Common myeloid progenitor, CD34-positive (primary cell): ENCODE data around the gene DOK4.

ENCODE experiments used
- CTCF ChIA-PET: fragments of 350-600 bp; sonication (Branson Sonifier 250); formaldehyde crosslinking; loops from one replicate; lab custom pipeline; 2021; ENCODE audit warnings: antibody characterized with exemption; lab: Charles Lee
- POLR2A ChIA-PET: fragments of 350-600 bp; sonication (Branson Sonifier 250); formaldehyde crosslinking; loops from one replicate; lab custom pipeline; 2021; ENCODE audit warnings: antibody characterized with exemption; lab: Charles Lee
- DNase-seq, 3 donors: peaks; one replicate each; pipeline versions ENCODE4 v3.0.0 to v3.0.0-alpha.2; 2013
- H3K27ac ChIP-seq, 2 experiments: 1 replicate in 1 of 2; 2 replicates in 1 of 2; pipeline ENCODE4 v1.7.0; 2013; ENCODE audit warnings: inconsistent platforms in 2 of 2, low read length in 2 of 2, mild to moderate bottlenecking in 2 of 2, low read depth in 1 of 2, moderate library complexity in 1 of 2; ENCODE audit not compliant: severe bottlenecking in 2 of 2, insufficient read depth in 1 of 2, poor library complexity in 1 of 2
- H3K27me3 ChIP-seq, 5 experiments: replicated peaks in 2 of 5; 1 replicate in 3 of 5; 2 replicates in 2 of 5; pipeline versions ENCODE4 v1.6.1 to v1.7.0; 2013; ENCODE audit warnings: low read length in 4 of 5, mild to moderate bottlenecking in 2 of 5, moderate library complexity in 2 of 5, inconsistent platforms in 1 of 5; ENCODE audit not compliant: insufficient read depth in 5 of 5, control insufficient read depth in 4 of 5
- H3K36me3 ChIP-seq, 4 experiments: 1 replicate in 2 of 4; 2 replicates in 2 of 4; pipeline versions ENCODE4 v1.6.1 to v1.7.0; 2013; ENCODE audit warnings: low read length in 3 of 4, control low read depth in 1 of 4, mild to moderate bottlenecking in 1 of 4; ENCODE audit not compliant: control insufficient read depth in 4 of 4, insufficient read depth in 4 of 4
- H3K4me1 ChIP-seq, 4 experiments: 1 replicate in 3 of 4; 2 replicates in 1 of 4; pipeline versions ENCODE4 v1.6.1 to v1.7.1; 2013; ENCODE audit warnings: low read length in 3 of 4, mild to moderate bottlenecking in 3 of 4, control low read depth in 1 of 4, inconsistent platforms in 1 of 4, moderate library complexity in 1 of 4; ENCODE audit not compliant: control insufficient read depth in 4 of 4, insufficient read depth in 4 of 4; ENCODE audit errors: control extremely low read depth in 1 of 4
- H3K4me3 ChIP-seq, 7 experiments: 1 replicate in 4 of 7; 2 replicates in 3 of 7; pipeline versions ENCODE4 v1.5.1 to v1.7.0; 2013; ENCODE audit warnings: mild to moderate bottlenecking in 7 of 7, low read length in 6 of 7, moderate library complexity in 6 of 7, inconsistent platforms in 2 of 7, low read depth in 2 of 7, control low read depth in 1 of 7; ENCODE audit not compliant: insufficient read depth in 4 of 7, control insufficient read depth in 1 of 7; ENCODE audit errors: extremely low read depth in 1 of 7
- H3K9me3 ChIP-seq, 5 experiments: 1 replicate in 4 of 5; 2 replicates in 1 of 5; pipeline versions ENCODE4 v1.6.1 to v1.7.1; 2013; ENCODE audit warnings: low read length in 4 of 5, mild to moderate bottlenecking in 2 of 5, inconsistent platforms in 1 of 5, low read depth in 1 of 5, moderate library complexity in 1 of 5; ENCODE audit not compliant: control insufficient read depth in 4 of 5, insufficient read depth in 2 of 5; ENCODE audit errors: control extremely low read depth in 1 of 5
- WGBS: methylation state at CpG from one replicate; pipeline ENCODE4 v1.1.5; 2013; ENCODE audit not compliant: insufficient coverage; 5-methylcytosine and 5-hydroxymethylcytosine counted together

The DOK4 gene

DNA sequence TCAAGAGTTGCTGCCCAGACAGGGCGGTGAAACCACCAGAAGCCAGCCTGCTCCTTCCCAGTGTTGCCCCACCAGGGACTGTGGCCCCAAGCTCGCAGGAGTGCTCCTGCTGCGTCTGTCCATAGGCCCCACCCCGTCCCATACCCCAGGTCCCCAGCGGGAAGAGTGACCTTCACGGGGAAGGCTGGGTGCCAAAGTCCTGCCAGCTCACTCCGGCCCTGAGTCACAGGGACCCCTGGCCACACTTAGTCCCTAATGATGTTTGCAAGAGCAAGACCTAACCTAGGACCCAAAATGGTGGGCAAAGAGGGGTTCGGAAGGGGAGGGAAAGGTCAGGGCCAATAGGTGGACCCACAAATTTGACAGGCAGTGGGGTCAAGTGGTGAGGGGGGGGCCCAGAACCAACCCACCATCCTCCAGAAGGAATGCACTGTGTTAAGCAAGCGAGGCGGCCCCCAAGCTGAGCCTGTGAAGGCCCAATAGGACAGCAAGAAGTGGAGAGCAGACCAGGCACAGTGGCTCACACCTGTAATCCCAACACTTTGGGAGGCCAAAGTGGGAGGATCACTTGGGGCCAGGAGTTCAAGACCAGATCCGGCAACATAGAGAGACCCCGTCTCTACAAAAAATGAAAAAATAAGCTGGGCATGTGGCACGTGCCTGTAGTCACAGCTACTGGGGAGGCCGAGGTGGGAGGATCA, 3.3 kb downstream of the DOK4 start:
- Histone ChIP-seq H3K4me3 (no peak overlapping the region), H3K36me3 (no peaks in the 10 kb centered on the region), H3K27ac (no peak overlapping the region), H3K9me3 (no peaks in the 10 kb centered on the region), H3K27me3 (no peaks in the 10 kb centered on the region), H3K4me1 (peaks cover 0 to 48% (median 40%) of the 10 kb centered on the region in 4 experiments)
- WGBS: 100% methylated on average over 10 of the region's 14 CpGs
- ChIA-PET CTCF (interaction anchor here (0.7 to 1.6 kb wide), 5 partner anchors 9 to 184 kb away, joined by 3 to 10 read pairs (median 3); no protein-coding TSS in a partner anchor), POLR2A (interaction anchor here (0.6 kb wide), 1 partner anchor 421 kb away, joined by 3 read pairs; no protein-coding TSS in a partner anchor)
- no peak for DNase-seq

GRCh38 chr16:57481421-57481820, 4.9 kb downstream of the DOK4 start:
- Histone ChIP-seq H3K4me3 (no peak overlapping the region), H3K9me3 (no peaks in the 10 kb centered on the region), H3K4me1 (peaks cover 0 to 59% (median 54%) of the 10 kb centered on the region in 4 experiments), H3K36me3 (no peaks in the 10 kb centered on the region), H3K27ac (no peak overlapping the region), H3K27me3 (no peaks in the 10 kb centered on the region)
- ChIA-PET POLR2A (interaction anchor here (0.6 to 0.7 kb wide), 2 partner anchors 34 to 673 kb away, joined by 3 to 4 read pairs; partner anchors contain the start of gene CIAPIN1), CTCF (interaction anchor here (1.2 to 12.0 kb wide), 2 partner anchors 19 to 39 kb away, joined by 4 to 134 read pairs; partner anchors contain the start of gene POLR2C)
- DNase-seq: no peak
- WGBS: 94% methylated on average over 3 of the region's 4 CpGs

DNA sequence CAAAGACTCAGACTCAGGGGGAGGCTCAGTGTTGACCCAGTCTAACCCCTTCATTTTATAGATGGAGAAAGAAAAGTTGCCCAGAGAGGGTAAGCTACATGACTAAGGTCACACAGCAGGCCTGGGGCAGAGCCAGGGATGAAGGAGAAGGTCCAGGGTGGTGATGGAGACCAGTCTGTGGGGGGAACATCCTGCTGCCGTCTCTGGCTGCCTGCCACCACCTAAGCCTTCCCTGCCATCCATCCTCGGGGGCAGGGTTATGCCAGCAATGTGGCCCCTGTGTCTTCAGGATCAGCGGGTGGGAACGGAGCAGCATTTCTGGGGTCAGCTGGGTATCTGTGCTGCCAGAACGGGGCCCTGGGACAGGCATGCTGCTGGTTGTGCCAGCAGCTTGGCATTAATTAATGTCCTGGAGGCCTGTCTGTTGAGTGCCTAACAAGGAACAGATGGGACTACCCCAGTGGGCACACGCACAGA, 5.5 kb downstream of the DOK4 start:
- POLR2A ChIA-PET: interaction anchor here (0.7 kb wide), 1 partner anchor 34 kb away, joined by 4 read pairs; the partner anchor contains the start of gene CIAPIN1
- Histone ChIP-seq H3K4me1 (peaks cover 0 to 62% (median 58%) of the 10 kb centered on the region in 4 experiments), H3K27me3 (no peaks in the 10 kb centered on the region), H3K36me3 (no peaks in the 10 kb centered on the region), H3K9me3 (no peaks in the 10 kb centered on the region), H3K27ac (no peak overlapping the region), H3K4me3 (no peak overlapping the region)
- CTCF ChIA-PET: interaction anchor here (1.2 to 12.0 kb wide), 2 partner anchors 18 to 39 kb away, joined by 4 to 134 read pairs; partner anchors contain the start of gene POLR2C
- DNase-seq: no peak
- 83% methylated on average over 3 of the region's 6 CpGs for WGBS

- Histone ChIP-seq H3K36me3 (no peaks in the 10 kb centered on the region), H3K27ac (no peak overlapping the region), H3K27me3 (no peaks in the 10 kb centered on the region), H3K4me3 (peak overlapping the region in 2 of 7 experiments; percentile 25 to 48), H3K9me3 (no peaks in the 10 kb centered on the region), H3K4me1 (peaks cover 0 to 59% (median 57%) of the 10 kb centered on the region in 4 experiments)
- ChIA-PET CTCF (interaction anchor here (0.8 to 12.0 kb wide), 3 partner anchors 17 to 40 kb away, joined by 3 to 134 read pairs (median 4); partner anchors contain the start of gene POLR2C), POLR2A (no interaction called here)
- 81% methylated on average over 11 of the region's 15 CpGs for WGBS
- no peak for DNase-seq
Observed at GRCh38 chr16:57479976-57480753, 6.1 kb downstream of the DOK4 start.

DNA sequence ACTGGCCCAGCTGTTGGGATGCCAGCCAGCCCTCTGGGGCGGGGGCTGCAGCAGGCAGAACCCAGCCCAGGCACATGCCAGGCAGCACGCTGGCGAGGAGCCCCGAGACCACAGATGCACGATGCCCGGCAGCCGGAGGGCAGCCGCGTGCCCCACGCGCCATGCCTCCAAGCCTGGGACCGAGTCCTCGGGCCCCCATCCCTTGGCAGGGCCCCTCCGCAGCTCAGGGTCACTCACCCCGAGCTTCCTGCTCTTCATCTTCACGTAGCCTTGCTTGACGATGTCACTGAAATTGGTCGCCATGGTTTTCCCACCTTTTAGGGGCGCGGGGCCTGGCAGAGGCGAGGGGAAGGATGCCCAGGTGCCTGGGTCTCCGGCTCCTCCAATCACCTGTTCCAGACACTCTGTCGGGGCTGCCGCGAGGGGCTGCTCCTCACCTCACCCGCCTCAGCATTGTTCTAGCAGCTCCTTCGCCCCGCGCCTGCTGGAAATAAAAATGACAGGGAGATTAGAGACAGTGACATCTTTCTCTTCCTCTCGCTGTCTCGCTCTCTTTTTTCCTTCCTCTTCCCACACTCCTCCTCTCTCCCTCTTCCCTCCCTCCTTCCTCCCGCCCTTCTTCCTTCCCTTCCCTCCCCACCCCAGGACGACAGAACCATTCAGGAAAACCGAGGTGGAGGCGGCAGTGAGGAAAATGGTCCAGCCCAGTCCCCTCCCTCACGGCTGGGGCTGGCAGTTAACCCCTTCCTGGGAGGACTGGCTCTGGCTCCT, 6.9 kb downstream of the DOK4 start:
- H3K27me3 ChIP-seq: no peaks in the 10 kb centered on the region
- H3K4me3 ChIP-seq: peak overlapping the region in 3 of 7 experiments; percentile 25 to 48 (median 32)
- peak in 1 of 3 donors; percentile 65 for DNase-seq
- POLR2A ChIA-PET: no interaction called here
- CTCF ChIA-PET: interaction anchor here (0.8 to 12.0 kb wide), 3 partner anchors 17 to 41 kb away, joined by 3 to 134 read pairs (median 3); partner anchors contain the start of gene POLR2C
- peaks cover 0 to 3% (median 1%) of the 10 kb centered on the region in 4 experiments for H3K36me3 ChIP-seq
- 17% methylated on average over 31 of the region's 36 CpGs for WGBS
- H3K9me3 ChIP-seq: no peaks in the 10 kb centered on the region
- H3K27ac ChIP-seq: no peak overlapping the region
- H3K4me1 ChIP-seq: peaks cover 0 to 61% (median 59%) of the 10 kb centered on the region in 4 experiments
